Ovary (tissue), 3 donors: ENCODE measurements around the gene COL5A1.

Source experiments
- EP300 ChIP-seq: sonication (generic); formaldehyde crosslinking; IDR thresholded peaks from one replicate; pipeline ENCODE4 v1.6.1; 2017; ENCODE audit warnings: antibody characterized with exemption
- POLR2A ChIP-seq: fragments of 450-650 bp; IDR thresholded peaks from one replicate; pipeline ENCODE4 v1.6.1; 2017; ENCODE audit warnings: antibody characterized with exemption, mild to moderate bottlenecking, moderate library complexity
- TF ChIP-seq, protein P1 (sequence below), 3 donors: fragments of 450-650 bp in 2 of 3; fragments of 200-600 bp in 1 of 3; IDR thresholded peaks; one replicate each; pipeline versions ENCODE4 v1.5.1 to v1.8.0; 2016 to 2022; ENCODE audit warnings: antibody characterized with exemption in 3 of 3, mild to moderate bottlenecking in 1 of 3
- donor health status: DM: no; HTN: no; CAD: no.

DNA sequence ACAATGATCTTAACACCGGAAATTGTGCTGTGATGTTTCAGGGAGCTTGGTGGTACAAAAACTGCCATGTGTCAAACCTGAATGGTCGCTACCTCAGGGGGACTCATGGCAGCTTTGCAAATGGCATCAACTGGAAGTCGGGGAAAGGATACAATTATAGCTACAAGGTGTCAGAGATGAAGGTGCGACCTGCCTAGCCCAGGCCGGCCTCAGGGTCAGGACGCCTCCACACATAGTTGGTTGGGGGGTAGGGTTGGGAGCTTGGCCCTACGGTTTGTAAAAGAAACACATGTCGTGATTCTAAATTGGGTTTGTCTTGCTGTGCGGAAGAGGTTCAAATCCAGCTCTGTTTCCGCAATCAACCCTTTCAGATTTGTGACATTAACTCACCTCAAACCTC lies 245.6 kb downstream of the COL5A1 start:
- TF ChIP-seq, protein P1, sequence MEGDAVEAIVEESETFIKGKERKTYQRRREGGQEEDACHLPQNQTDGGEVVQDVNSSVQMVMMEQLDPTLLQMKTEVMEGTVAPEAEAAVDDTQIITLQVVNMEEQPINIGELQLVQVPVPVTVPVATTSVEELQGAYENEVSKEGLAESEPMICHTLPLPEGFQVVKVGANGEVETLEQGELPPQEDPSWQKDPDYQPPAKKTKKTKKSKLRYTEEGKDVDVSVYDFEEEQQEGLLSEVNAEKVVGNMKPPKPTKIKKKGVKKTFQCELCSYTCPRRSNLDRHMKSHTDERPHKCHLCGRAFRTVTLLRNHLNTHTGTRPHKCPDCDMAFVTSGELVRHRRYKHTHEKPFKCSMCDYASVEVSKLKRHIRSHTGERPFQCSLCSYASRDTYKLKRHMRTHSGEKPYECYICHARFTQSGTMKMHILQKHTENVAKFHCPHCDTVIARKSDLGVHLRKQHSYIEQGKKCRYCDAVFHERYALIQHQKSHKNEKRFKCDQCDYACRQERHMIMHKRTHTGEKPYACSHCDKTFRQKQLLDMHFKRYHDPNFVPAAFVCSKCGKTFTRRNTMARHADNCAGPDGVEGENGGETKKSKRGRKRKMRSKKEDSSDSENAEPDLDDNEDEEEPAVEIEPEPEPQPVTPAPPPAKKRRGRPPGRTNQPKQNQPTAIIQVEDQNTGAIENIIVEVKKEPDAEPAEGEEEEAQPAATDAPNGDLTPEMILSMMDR (IDR thresholded peaks at IDR 0.05) = no peak
- TF ChIP-seq EP300 (no peak), POLR2A (no peak)
